ENCODE data around the gene POSTN. TPM values are rescaled to one million over a fixed set of nuclear protein-coding genes. Genes with fewer than 3 reads are reported as not detected.
A peak's percentile ranks its signal among the peaks of the same experiment; 100 is the strongest.

The POSTN gene
- total and polyA plus RNA-seq, 2 of the 8 experiments (the other 6 are each of a cell fraction or from before 2014, with no cell fraction given), result 0.30 to 0.74 TPM

- TF ChIP-seq CHD7 (IDR thresholded peaks at IDR 0.05; ENCODE audit: insufficient replicate concordance, low read length), result no peak
- TF ChIP-seq CTCF (IDR thresholded peaks at IDR 0.05; ENCODE audit: control extremely low read depth in 1 of 3, insufficient read depth in 1 of 3, low read depth in 1 of 3, low read length in 3 of 3), result peak in 2 of 3 experiments; percentile 27 to 43; a peak in 2 of 4 replicates
- no peak for TF ChIP-seq SP4 (IDR thresholded peaks at IDR 0.05; ENCODE audit: low read length)
- TF ChIP-seq JUND (IDR thresholded peaks at IDR 0.05; ENCODE audit: low read length), result no peak
Measured at GRCh38 chr13:37640499-37640898, 41.9 kb upstream of the POSTN start (continued).

Data from H1 (cell line).